HG02798 (cell line): Measurements from ENCODE around the gene FAF2.

Experiments used
- ATAC-seq: cut with Tn5 transposase; IDR thresholded peaks from one replicate; pipeline ENCODE4 v1.9.1; 2021; ENCODE audit warnings: mild to moderate bottlenecking; ENCODE audit not compliant: unreplicated experiment, poor library complexity

The FAF2 gene

GRCh38 chr5:176500511-176500910 is 52.3 kb downstream of the FAF2 start:
- ATAC-seq: no peak

GRCh38 chr5:176501333-176501732 is 53.1 kb downstream of the FAF2 start:
- ATAC-seq: no peak

GRCh38 chr5:176503496-176503895 is 55.3 kb downstream of the FAF2 start:
- ATAC-seq: no peak

DNA sequence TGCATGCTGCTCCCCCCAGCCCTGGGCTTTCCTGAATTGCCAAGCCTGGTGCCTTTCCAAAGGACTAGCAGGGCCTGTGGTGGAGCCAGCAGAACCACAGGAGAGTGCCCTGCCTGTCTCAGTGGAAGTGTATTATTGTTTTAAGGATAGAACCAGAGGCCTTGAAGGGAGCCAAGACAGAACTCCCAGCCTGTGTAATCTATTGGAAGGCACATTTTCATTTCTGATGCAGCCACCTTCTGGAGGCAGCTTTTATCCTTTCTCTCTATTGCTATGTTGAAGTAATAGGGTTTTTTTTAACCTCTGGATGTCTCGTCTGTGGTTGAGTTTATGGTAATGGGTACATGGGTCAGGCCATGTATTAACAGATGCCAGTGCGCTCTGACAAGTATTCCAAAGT is 59.7 kb downstream of the FAF2 start:
- ATAC-seq: no peak

GRCh38 chr5:176508603-176509002 is 60.4 kb downstream of the FAF2 start:
- no peak for ATAC-seq

GRCh38 chr5:176513788-176514187 is 65.6 kb downstream of the FAF2 start:
- ATAC-seq: no peak

- ATAC-seq: no peak
Measured at GRCh38 chr5:176514244-176514950, 66.2 kb downstream of the FAF2 start.

- no peak for ATAC-seq
Measured at GRCh38 chr5:176515396-176515795, 67.2 kb downstream of the FAF2 start.

DNA sequence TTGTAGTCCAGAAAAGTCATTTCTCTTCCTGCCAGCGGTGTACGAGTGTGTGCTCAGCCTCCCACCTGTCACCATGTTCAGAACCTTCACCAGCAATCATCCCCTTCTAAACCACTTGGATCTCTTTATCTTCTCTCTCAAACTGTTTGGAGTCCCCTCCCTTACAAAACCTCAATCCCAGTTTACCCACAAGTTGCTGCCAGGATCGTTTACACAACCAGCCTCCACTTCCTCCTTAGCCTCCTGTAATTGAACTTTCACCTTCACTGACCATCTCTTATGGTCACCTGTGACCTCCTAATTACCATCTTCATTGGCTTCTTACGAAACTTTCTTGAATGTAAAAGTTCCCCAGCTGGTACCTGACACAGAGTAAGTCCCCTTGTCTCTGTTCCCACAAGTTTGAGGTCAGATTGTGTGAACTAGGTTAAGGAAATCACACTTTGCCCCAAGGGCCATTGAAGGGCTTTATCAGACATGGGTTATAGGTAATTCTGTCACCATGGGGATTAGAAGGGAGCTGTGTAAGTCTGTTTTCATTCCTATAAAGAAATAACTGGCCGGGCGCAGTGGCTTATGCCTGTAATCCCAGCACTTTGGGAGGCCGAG is 69.0 kb downstream of the FAF2 start:
- no peak for ATAC-seq

DNA sequence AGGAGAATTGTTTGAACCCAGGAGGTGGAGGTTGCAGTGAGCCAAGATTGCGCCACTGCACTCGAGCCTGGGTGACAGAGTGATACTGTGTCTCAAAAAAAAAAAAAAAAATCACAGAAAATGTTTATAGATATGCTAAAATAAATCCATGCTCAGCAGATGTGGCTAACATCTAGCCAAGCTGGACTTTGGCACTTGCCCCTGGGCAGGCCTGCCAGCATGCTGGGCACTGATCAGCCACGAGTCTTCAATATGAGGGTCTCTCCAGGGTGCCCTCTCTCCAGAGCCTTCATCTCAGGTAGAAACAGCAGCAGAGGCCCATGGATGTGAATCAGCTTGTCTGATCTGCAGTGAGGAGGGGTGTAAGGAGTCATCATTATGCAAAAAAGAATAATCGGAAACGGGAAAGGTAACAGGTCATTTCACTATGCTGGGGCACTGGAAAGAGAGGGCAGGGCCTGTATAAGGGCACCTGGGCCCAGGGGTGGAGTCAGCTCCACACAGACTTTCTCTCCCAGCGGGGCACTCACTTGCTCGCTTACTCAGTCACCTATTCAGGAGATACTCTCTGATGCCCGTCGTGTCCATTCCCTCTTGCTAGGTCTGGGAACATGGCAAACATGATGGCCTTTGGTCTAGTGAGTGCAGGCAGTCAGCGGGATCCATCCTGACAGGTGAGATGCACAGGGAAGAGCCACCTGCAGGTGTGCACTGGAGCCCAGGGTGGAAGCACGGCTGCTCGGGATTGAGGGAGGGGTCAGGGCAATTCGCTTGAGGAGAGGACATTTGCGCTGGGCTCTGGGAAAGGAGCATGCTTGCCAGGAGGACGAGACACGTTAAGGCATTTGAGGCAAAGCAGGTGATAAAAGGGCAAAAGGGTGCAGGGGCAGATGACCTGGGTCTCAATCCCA is 71.9 kb downstream of the FAF2 start:
- no peak for ATAC-seq

DNA sequence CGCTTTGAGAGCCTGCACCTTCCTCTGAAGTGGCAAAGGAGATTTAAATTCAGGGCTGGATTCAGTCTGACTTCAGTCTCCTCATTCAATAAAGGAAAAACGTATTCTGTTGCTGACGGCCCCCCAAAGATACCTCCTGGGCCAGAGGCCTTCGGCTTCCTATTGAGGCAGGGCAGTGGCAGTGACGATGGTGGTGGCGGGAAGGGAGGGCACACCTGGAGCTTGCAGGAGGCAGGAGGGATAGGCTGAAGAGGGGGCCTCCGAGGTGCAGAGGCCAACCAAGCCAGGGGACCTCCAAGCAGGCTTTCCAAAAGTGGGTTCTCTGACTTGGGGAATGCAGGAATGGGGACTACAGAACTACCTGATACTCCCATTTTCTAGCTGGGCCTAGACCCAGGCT is 73.1 kb downstream of the FAF2 start:
- no peak for ATAC-seq

DNA sequence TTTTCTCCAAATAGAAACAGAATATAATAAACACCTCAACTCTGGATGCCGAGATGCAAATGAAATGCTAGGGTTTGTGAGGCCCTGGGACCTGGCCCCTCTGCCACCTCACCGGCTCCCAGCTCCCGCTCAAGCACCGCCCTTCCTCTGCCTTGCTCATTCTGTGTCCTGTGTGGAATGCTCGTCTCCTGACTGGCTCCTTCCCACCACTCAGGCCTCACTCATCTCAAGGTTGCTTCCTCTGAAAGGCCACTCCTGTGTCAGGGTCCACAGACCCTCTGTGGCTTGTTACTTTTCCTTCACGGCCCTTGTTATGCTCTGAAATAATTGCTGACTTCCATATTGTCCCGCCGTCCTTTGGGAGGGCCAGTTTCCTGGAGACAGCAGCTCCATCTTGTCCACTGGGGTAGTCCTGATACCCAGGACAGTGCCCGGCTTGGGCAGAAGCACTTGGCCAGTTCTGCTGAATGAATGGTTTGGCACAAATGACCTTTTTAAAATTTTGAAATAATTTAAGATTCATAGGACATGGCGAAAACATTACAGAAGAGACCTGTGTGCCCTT is 73.6 kb downstream of the FAF2 start:
- no peak for ATAC-seq

DNA sequence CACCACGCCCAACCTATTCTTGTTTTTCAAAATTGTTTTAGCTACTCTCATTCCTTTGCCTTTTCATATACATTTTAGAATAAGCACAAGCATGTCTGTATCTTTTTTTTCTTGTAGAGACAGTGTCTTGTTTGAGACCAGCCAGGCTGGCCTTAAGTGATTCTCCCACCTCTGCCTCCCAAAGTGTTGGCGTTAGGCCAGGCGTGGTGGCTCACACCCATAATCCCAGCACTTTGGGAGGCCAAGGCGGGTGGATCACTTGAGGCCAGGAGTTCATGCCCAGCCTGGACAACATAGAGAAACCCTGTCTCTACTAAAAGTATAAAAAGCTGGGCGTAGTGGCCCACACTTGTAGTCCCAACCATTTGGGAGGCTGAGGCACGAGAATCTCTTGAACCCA is 76.0 kb downstream of the FAF2 start:
- no peak for ATAC-seq

DNA sequence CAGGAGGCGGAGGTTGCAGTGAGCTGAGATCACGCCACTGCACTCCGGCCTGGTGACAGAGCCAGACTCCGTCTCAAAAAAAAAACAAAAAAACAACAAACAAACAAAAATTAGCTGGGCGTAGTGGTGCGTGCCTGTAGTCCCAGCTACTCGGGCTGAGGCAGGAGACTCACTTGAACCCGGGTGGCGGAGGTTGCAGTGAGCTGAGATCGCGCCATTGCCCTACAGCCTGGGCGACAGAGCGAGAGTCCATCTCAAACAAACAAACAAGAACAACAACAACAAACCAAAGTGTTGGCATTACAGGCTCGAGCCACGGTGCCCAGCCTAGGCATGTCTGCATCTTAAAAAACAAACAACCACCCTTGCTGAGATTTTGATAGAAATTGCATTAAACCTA is 76.8 kb downstream of the FAF2 start:
- no peak for ATAC-seq

DNA sequence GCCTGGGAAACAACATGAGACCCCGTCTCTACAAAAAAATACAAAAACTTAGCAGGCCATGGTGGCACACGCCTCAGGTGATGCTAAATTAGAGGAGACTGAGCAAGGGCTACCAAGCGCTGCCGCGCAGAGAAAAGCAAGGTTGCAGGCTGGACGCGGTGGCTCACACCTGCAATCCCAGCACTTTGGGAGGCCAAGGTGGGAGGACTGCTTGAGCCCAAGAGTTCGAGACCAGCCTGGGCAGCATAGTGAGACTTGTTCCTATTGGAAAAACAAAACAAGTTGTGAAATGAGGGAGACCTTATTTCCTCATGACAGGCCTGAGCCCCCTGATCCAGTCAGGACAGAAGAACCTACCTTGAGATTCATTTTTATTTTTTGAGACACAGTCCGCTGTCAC is 77.5 kb downstream of the FAF2 start:
- ATAC-seq: no peak

- ATAC-seq: no peak
Measured at GRCh38 chr5:176526462-176526861, 78.3 kb downstream of the FAF2 start.

- ATAC-seq: no peak
Measured at GRCh38 chr5:176527246-176528222, 79.3 kb downstream of the FAF2 start.

- no peak for ATAC-seq
Measured at GRCh38 chr5:176528301-176528700, 80.1 kb downstream of the FAF2 start.

GRCh38 chr5:176528761-176529115 is 80.6 kb downstream of the FAF2 start:
- ATAC-seq: no peak
